NCI-H2196 treated with DMSO at 0.1 percent for 48 hours (cell line): ENCODE data around the gene ZNF385D.

Experiments
- DNase-seq: peaks from one replicate; lab custom pipeline; 2025; ENCODE audit not compliant: unreplicated experiment; lab: John Stamatoyannopoulos, UW

Gene ZNF385D

DNA sequence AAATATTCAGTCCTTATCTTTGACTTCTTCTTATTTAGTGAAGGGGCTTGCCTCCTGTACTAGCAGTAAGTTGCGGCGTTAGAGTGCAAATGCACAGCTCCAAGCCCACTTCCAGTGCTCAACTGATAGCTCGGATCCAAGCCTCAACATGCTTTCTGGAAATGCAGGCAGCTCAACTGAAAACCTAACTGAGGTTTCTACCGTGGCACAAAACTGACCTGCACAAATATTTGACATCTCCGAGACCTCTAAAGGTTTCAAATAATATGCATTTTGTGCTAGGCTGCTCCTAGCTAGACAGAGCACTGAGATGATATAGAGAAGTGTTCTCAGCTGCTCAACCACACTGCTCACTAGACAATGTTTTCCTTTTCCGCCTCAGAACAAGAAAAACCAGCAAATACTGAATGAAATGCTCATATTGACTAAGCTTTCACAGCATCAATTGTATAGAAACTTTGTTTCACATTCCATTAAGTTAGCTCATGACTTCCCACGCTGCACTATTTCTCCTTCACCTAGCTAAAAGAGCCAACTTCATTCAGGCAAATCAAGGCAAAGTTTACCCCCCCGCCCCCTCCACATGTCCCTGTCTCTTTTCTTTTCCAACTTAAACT lies 822 bp downstream of the ZNF385D start:
- DNase-seq: no peak

DNA sequence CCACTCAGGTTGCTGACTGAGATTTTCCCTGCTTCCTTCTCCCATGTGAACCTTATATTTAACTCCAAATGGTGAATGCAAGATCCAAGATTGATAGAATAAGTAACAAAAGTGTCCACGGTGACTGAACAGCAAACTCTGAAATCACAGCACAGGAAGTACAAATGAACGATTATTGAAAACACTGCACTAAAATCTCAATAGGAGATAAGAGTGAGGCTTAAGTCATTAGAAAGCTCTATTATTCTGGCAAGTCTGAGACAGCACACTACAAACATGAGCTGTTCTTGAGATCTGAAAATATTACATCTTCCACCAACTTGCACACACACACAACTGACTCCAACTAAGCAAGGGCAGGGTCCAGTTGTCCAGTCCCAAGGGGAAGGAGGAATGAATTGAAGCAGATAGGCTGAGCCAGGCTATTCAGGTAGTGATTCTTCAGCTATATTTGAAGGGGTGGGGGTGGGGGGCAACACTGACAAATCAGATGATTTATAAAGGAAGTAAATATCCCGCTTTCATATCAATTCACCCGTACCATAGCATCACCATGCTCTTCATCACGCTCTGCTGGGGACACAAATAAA lies 2.9 kb downstream of the ZNF385D start:
- DNase-seq: no peak

DNA sequence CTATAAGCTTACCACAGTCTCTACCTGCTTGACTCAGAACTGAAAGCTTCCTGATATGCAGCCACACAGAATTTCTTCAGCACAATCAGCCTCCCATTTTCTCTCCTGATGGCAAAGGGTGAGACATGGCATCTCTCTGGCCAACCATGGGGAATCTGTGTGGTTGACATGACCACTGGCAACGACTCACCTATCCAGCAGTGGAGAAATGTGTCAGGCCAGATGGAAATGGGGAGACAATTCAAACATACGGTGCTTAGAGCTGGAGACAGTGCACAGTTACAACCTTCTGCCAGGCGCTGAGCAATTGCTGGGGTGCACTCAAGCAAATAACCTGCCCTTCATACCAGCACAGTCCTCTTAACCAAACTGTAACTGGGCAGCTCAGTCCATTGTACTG lies 3.6 kb downstream of the ZNF385D start:
- DNase-seq: no peak

DNA sequence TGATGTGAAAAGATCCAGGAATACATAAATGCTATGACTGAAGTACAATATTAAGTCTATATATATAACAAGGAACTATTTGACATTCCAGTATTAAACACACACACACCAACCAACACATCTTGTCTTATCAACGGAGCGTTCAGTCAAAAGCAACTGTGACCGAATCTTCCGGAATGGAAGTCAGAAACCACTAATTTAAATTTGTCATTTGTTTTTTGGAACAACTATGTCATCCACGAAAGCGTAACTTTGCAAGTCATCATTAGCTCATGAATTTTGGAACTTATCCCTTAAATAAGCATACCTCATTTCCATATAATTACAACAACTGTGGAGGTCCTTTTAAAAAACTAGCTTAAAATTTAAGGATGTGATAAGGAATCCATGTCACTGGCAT lies 5.0 kb downstream of the ZNF385D start:
- DNase-seq: no peak

DNA sequence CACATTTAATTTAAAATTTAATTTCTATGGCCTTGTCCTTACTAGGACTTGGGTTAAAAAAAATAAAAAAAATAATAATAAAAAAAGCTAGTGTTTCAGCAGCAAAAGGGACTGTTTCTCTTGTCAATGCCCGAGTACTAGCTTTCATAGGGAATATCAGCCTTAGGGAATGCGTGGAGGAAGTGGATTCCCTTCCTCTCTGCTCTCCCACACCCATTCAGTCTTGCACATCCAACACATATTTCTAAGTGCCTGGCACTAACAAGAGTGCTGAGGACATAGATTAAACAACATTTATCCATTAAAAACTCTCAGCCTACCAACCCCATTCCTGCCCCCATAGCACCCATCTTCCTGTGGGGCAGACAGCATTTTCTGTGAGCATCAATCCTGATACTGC lies 6.2 kb downstream of the ZNF385D start:
- DNase-seq: no peak

DNA sequence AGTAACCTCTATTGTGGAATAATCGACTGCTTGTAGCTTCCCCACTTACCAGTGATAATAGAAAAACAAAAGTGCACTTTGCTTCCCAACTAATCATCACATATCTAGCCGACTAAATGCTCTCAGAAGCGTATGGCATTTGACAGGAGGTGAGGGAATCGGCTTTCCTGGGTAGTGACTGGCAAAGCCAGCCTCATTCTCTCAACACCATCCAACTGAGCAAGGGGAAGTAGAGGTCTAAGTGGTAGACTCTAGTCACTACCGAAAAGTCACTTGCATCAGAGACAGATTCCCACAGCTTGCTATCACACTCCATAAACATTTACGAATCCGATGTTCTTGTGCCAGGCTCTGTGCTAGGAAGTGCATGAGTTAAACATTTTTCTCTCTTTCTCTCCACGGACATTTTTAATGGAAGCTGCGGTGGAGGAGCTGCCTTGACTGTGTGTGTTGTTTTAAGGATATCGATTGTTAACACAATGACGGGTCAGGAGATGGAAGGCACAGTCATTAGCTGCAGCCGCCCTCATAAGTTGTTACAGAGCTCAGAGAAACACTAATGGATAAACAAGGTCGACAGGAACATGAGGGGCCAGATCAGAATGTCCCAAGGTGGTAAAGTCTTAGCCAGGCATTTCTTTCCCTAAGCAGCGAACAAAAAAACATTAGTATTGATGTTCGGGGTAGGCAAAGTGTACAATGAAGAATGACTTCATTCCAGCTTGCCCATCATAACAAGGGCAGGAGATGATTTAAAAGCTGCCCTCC lies 11.9 kb downstream of the ZNF385D start:
- DNase-seq: no peak

DNA sequence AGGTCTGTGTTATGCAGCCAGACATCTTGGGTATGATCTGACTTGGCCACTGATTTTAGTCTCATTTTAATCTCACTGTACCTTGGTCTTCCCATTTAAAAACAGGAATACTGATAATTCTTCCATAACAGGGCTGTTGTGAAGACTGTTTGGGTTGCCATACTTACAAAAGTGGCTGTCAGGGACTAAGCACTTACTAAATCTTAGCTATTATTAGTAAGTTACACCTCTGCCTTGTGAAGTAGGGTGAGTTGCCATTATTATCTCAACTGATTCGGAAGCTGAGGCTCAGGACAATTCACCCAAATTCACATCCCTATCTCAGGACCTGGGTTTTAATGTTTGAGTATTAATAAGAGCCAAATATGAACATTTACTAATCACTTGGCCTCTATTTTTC lies 12.7 kb downstream of the ZNF385D start:
- no peak for DNase-seq

DNA sequence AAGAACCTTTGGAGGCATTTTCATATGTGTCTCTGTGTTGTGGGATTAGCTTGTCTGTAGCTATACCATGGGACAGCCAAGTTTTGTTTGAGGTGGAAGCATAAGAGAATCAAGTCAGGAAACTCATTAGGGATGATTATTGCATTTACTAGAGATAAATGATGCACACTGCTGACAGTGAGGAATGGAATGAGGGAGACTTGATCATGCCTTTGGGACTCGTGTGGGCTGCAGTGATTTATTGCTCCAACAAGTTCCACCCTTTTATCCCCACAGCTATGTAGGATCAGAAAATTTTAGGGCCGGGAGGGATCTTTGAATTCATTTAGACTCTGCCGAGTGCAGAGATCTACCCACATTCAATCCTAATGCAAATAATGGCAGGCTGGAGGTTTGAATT lies 16.3 kb downstream of the ZNF385D start:
- no peak for DNase-seq

DNA sequence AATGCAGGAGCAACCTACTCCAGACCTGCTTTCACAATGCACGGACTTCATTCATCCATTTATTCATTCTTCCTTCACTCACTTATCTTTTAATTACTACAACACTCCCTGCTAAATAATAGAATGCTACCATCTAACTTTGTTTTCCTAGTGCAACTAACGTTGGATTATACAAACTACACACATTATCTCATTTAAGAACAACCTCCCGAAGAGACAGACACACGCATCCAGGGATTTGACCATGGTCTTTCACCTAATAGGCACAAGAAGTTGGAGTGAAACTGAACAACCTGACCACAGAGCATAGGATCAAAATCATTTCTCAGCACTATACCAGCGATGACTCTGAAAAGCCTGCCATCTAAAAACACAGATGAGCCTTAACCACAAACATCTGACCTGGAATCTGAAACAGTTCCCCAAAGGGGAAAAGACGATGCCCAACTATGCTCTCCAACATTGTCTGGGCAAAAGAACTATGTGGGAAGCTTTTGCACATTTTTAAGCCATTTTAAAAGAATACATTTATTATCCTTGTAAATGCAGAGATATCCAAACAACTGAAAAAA lies 21.0 kb downstream of the ZNF385D start:
- DNase-seq: no peak

DNA sequence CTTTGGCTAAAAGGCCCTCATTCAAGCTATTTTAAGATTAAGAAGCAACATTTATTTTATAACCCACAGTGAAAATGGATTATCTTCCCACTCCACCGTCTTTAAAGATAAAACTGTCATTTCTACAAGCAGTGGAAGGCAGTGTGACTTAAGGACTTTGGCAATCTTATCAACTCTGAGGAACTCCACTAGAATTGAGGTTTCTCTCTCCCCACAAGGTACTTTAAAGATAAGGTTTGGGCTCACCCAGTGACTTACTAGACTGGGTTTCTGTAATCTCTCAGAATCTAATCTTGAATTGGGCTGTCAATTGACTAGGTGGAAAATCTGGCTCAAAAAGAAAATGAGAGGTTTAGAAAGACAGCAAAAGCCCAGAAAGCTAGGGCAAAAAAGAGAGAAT lies 21.7 kb downstream of the ZNF385D start:
- no peak for DNase-seq

DNA sequence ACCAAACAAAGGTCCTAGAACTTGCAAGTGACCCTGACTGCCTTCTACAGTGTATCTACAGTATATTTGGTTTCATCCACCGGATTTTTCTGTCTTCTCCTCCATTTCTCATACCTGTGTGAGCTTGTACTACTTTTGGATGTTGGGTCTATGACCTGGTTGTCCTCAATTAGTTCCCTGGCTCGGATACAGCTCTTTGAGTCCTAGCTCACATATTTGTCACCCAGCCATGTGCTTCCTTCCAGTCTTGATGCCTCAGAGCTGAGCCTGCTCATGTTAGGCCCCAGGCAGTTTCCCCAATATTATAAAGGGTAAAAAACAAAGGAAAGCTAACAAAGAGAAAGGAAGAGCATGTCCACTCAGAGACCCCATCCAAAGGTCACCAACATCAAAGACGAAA lies 28.2 kb downstream of the ZNF385D start:
- DNase-seq: no peak

DNA sequence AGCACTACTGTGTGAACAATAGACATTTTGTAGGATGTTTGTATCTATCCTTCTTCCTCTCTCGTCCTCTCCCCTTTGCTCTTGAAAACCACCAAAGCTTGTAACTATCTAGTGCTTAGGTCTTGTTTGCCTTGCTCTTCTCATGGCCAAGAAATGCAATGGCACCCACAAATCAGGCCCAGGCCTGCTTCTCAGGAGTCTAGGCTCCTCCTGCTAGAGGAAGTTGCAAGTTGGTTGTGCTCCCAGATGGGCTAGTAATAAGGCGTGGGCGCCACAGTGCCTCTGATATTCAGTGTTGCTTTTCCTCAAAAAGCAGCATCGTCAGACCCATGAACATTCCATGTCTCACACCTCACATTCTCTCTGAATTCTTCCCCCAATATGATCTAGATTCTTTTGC lies 28.7 kb downstream of the ZNF385D start:
- no peak for DNase-seq

DNA sequence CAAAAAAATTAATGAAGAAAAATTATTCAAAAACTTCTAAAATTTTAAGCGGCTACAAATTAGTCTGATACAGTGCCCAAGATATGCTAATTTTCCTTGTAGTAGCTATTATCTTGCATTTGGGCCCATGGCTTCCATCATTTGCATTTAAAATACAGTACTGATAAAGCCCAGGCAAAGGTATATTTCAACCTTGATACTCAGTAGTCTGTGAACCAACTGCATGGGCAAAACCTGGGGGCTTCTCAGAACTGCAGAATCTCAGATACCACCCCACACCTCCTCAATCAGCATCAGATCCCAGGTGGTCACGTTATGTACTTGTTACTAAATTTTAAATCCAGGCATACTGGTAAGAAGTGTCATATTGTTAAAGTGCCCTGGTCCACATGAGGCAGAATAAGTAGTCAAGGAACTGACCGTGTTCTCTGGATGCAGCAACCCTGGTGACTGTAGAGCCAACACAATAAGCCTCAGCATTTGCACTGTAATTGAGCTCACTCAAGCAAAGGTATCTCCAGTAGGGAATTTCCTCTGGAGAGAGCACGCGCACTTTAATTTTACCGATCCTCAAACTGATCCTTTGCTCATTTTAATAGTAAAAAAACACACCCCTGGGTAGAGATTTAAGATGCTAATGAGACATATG lies 31.9 kb downstream of the ZNF385D start:
- no peak for DNase-seq

DNA sequence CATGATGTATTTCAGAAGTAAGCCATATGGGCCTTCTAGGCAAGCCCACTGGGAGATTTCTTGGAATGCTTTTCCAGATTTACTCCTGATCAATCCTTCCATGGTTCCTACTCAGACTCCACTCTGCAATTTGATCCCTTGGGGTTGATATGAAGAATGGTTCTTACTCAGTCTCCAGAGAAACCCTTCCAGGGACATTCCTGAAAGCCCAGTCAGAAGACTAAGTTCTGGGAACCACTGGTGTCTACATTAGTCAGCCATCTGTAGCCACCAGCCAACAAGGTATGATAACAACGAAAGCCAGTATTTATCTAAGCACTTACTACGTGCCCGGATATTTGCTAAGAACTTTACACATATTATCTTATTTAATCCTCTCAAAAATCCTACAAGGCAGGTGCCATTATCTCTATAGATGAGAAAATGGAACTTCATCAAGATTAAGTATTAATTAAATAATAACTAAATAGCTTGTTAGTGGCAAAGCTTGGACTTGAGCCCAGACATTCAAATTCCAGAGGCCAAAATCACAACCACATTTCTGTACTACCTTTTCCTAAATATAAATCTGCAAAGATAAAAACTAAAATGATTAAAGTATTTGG lies 32.7 kb downstream of the ZNF385D start:
- DNase-seq: no peak

DNA sequence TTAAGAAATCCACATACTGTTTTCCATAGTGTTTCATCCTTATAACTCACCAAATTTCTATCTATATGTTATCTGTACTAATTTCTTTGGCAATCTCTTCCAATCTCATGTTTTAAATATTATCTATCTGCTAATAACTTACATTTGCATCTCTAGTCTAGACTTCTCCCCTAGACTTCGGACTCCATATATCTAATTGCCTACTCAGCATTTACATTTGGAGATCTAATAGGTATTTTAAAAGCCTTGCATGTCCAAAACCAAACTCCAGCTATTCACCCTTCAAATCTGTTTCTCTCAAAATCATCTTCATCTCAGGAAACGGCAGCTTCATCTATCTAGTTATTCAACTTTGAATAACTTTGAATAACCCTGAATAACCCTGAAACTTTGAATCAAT lies 35.3 kb downstream of the ZNF385D start:
- no peak for DNase-seq

DNA sequence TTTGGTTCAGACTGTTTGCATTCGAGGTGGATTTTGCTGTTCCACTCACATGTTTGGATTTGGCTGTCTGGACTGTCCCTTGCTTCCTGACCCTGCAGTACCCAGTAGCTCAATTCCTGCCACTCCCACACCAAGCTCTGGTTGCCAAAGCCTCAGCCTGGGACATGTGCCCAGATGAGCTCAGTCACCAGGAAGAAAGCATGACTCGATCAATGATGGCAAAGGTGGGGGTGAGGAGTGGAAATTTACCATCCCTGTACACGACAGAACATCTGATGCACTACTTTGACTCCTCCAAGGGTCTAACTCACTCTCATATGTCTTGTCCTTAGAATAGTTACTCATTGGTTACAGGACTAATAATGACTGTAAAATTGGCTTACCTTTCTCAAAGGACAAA lies 45.2 kb downstream of the ZNF385D start:
- no peak for DNase-seq

DNA sequence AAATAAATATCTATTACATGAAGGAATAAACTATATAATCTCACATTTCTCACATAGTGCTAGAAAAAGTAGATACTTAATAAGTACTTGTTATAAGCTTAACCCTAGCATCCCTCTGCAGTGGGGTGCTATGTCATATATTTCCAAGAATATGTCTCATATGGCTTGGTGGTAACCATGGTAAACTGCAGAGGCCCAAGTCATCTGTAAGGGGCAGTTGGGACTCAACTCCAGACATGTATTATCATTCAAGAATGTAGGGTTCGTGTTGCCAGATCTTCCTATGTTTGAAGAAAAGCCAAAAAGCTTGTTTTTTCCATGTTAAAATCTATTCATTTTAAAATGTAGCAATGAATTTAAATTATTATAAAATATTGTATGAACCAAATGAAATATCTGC lies 46.2 kb downstream of the ZNF385D start:
- no peak for DNase-seq

DNA sequence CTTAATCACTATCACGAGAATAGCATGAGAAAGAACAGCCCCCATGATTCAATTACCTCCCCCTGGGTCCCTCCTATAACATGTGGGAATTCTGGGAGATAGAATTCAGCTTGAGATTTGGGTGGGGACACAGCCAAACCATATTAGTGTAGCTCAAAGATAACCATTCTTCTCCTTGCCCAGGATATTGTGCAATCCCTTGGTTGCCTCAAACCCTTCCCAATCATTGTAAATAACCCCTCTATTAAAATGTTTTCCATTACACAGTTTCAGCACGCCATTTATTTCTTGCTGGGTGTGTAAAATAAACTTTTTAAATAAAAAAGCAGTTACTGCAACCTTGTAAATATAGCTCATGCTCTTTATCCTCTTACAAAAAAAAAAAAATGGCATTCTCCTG lies 47.7 kb downstream of the ZNF385D start:
- no peak for DNase-seq

DNA sequence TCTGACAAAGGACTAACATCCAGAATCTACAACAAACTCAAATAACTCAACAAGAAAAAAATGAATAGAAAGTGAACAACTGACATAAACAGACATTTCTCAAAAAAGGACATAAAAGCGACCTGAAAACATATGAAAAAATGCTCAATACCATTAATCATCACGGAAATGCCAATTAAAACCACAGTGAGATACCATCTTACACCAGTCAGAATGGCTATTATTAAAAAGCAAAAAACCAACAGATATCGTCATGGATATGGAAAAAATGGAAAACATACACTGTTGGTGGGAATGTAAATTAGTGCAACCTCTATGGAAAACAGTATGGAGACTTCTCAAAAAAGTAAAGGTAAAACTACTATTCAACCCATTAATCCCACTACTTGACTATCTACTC lies 53.3 kb downstream of the ZNF385D start:
- DNase-seq: no peak

DNA sequence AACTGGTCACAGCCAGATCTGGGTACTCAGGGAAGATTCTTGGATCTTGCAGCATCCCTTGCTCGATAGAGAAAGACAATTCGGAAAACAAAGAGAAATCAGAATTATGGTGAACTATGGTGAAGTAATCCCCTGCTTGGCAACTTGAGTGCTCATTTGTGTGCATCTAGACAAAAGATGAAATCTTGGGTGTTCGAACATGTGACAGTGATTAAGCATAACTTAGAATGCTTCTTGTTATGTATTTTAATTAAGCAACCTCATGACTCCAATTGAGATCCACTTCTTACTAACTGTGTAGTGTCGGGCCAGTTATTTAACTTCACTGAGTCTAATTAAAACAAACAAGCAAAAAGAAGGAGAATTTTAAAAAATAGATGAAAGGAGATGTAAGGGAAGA lies 56.5 kb downstream of the ZNF385D start:
- DNase-seq: no peak

DNA sequence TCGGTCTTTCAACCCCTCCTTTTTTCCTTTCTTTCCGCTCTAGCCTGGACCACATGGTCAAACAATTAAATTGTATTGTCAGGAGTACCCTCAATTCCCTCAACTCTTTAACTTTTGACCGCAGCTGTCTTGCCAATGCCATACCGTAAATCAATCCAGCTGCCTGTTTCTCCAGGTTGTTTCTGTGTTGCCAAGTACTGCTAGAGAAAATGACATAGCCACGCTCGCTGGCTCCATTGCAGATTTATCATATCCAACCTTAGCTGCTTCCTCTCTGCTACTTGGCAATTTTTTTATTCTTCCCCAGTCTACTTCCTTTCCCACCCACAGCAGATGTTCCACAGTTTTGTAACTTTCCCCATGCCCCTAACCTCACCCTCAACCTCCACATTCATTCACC lies 60.0 kb downstream of the ZNF385D start:
- no peak for DNase-seq
